HG03354 (cell line): ENCODE data around the gene TUBG2.

ENCODE experiments used
- ATAC-seq: cut with Tn5 transposase; IDR thresholded peaks from one replicate; pipeline ENCODE4 v1.9.1; 2021; ENCODE audit warnings: mild to moderate bottlenecking; ENCODE audit not compliant: unreplicated experiment, poor library complexity, severe bottlenecking

TUBG2 gene

DNA sequence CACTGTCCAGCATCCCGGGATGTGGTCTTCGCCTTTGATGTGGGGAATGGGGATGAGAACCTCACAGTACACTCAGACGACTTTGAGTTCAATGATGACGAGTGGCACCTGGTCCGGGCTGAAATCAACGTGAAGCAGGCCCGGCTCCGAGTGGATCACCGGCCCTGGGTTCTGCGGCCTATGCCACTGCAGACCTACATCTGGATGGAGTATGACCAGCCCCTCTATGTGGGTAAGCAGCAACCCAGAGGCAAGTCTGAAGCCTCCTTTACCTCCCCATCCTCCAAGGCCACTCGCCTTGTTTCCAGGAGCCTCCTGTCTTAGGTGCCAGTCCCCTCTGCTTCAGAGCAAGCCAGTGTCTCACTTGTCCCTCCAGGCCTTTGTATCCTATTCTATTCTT is 33.4 kb downstream of the TUBG2 start:
- ATAC-seq, result no peak

DNA sequence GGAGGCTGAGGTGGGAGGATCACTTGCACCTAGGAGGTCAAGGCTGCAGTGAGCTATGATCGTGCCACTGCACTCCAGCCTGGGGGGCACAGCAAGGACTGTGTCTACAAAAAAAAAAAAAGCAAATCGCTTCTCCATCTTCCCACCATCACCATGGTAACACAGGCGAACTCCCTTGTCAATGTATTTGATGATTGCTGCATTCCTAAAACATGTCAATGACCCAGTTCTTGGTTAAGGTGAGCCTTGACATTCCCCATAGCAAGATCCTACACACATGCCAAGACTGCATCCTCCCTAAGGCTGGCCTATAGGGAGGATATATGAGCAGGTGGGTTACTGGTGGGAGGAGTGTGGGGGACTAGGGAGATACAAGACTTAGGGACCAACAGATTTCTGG is 35.4 kb downstream of the TUBG2 start:
- no peak for ATAC-seq

DNA sequence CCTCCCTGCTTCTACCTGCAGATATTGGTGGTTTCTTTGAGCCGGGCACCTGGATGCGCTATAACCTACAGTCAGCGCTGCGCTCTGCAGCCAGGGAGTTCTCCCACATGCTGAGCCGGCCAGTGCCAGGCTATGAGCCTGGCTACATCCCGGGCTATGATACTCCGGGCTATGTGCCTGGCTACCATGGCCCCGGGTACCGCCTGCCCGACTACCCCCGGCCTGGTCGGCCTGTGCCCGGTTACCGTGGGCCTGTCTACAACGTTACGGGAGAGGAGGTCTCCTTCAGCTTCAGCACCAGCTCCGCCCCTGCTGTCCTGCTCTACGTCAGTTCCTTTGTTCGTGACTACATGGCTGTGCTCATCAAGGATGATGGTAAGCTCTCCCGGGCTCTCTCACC is 36.4 kb downstream of the TUBG2 start:
- ATAC-seq, result no peak

DNA sequence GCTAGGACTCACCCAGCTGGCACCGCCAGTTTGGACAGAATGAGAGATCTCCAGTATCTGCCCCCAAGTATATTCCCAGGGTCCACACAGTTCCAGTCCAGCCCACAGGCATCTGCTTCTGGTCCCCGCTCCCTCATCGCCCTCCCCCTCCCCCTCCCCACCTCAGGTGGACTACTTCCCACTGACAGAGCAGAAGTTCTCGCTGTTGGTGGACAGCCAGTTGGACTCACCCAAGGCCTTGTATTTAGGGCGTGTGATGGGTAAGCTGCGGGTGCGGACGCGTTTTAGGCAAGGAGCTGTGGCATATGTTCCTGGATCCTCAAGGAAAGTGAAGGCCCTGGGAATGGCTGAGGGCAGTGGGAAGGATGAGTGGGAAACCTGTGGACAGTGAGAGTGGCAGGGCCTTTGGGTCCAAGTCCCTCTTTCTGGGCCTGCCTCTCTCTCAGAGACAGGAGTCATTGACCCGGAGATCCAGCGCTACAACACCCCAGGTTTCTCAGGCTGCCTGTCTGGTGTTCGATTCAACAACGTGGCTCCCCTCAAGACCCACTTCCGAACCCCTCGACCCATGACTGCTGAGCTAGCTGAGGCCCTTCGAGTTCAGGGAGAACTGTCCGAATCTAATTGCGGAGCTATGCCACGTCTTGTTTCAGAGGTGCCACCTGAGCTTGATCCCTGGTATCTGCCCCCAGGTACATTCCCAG is 38.2 kb downstream of the TUBG2 start:
- ATAC-seq, result no peak

DNA sequence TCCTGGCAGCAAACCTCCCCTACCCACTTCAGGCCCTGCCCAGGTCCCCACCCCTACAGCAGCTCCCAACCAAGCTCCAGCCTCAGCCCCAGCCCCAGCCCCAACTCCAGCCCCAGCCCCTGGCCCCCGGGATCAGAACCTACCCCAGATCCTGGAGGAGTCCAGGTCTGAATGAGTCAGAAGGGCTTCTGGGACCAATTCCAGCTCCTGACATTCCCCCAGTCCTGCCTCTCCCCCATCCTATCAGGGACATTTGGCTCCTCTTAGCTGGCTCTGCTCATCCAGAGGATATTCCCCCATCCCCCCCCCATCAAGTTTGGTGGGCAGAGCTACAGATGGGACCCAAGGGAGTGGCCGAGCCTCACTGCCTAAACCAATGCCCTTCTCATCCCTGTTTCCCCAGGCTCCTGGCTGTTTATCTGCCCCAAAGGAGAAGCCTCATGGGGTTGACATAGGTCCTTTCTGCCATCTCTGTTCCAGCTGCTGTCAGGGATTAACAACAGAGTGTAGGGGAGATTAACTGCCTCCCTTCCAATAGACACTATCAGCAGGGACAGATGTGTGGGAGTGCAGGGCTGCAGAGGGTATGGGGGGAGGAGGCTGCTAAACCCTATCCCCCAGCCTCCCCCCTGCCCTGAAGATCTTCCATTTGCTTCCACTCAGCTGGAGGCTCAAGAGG is 39.8 kb downstream of the TUBG2 start:
- ATAC-seq, result no peak

DNA sequence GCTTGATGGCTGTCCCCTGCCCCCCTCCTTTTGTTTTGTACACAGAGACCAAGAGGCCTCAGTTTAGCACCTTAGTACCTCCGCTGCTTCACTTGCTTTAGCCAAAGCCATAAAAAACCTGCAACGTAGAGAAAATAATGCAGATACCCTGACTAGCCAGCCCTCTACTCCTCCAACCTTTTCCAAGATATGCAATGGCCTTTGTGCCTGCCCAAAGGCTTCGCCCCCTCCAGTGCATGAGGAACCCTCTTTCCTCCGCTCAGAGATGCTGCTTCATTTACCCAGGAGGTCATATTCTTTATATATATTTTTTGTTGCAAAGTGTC is 40.3 kb downstream of the TUBG2 start:
- ATAC-seq, result no peak

DNA sequence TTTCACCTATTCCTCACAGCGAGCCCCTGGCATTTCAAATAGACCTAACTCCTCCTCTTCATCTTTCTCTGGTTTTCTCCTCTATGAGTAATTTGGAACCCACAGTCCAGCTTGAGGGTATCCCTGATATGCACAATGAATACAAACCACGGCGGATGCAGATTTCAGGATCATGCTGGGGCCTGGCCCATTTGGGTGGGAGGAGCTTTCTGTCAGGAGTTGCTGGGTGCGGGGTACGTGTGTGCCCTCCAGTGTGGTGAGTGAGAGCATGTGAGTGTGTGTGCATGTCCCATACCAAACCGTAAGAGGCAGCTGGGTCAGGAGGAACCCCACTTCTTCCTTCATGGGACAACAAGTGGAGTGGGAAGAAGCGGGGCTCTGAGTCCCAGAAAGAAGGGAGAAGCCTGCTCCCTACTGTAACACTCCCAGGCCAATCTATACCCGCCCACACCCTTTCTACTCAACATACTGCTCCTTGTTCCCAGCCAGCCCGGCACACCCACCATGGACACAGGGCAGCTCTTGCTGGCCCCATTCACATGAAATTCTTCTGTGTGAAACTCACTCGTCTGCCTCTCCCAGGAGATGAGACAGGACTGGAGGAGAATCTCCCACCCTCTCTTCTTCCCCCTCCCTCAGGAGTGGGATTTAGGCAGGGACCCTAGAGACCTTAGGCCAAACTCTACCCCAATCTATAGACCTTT is 41.7 kb downstream of the TUBG2 start:
- ATAC-seq, result no peak

DNA sequence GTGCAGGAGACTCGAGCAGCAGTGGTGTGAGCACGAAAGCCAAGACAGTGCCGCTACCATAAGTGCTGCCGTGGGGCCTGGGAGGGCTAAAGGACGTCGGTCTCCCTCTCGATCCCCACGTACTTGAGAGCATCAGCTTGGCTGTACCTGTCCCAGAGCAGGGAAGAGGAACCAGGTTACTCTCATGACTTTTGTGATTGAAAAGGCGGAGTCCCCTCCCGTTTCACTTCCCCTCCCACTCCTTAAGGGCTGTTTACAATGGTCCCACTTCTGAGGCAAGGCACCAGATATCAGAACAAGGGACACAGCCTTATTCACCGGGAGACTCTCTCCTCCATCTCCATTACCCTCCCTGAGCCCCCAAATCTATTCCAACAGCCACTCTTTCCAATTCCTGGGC is 43.4 kb downstream of the TUBG2 start:
- ATAC-seq, result no peak

DNA sequence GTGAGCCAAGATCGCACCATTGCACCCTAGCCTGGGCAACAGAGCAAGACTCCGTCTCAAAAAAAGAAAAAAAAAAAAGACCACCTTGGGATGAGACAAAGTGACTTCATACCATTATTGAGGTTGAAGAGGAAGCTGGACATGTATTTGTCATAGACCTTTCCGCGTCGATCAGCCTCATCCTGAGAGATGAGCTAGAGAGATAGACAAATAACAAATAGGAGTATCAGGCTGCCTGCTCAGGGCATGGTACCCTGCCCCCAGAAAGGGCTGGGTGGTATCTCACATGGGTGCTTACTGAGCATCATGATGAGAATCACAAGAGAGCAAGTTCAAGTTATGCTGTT is 45.4 kb downstream of the TUBG2 start:
- peak; percentile 10 for ATAC-seq

DNA sequence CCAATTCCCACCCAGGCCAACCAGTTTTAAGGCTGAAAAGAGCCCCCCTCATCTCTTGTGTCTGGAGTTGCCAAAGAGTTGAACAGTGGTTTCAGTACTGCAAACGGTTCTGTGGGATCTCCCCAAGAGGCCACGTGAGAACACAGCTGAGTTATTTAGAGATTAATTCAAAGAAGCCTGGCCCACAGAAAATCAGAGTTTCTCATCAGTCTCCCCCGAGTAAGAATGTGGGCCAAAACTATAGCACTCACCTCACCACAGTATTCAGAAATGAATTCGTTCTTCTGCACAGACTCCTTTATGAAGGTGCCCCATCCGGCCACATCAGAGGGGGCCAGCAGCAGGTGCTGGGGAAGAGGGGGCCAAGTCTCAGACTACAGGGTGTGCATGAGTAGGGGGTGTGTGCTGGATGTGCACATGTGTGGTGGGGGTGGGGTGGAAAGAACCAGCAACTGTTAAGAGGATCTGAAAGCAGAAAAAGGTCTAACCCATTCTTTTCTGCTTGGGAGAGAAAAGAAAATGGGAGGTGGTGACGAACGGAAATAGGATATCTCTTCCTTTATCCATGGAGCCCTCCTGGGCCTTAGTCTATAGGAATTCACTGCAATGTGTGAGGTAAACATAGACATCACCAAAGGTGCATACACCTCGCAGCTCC is 45.9 kb downstream of the TUBG2 start:
- peak; percentile 84 for ATAC-seq

DNA sequence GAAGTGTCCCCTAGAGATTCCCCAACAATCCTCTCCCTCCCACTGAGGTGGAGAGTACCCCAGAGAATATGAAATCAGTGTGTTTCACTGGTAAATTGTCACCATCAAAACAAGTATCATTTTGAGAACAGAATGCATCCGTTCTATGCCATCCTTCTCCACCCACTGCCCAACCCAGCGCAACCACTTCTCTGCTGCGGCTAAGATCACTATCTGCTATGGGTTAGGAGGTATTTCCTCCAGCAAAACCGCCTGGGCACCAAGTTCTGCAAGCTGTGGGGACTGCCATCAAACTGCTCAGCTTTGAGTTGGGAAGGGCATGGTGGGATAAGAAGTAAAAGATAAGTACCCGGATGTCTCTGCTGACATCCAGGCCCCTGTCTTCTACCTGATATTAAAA is 47.6 kb downstream of the TUBG2 start:
- no peak for ATAC-seq

DNA sequence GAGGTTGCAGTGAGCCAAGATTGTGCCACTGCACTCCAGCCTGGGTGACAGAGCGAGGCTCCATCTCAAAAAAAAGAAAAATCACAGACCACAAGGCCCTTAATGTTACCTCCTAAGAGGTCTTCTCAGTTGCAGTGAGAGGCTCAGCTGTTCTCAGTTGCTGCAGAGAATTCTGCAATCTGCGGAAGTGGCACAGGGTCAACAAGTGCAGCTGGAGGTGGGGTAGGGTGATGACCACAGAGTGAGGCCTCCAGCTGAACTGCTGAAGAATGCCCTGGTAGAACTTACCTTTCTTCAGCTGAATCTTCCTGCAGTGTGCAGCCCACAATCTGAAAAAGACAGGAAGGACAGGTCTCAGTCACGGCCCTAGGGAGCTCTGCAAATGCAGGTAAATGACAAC is 49.5 kb downstream of the TUBG2 start:
- no peak for ATAC-seq

DNA sequence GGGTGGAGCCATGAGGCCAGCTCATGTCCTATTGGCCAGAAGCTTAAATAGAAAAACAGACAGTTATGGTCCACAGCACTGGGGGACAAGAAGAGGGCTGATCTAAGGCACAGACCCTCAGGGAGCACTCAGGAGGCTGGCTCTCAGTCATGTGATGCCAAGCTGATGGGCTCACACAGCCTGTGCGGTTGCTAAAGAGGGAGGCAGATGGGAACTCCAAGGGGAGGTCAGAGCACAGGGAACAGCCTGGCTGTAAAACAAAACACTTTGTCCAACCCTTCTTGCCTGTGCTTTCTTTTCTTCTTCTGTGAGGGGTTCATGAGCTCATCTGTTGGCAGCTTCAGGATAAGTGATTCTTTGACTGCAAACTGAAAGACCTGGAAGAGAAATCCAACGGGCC is 50.5 kb downstream of the TUBG2 start:
- ATAC-seq, result no peak
